GM20000 (cell line): Measurements from ENCODE around the gene TRAF3IP3.
A peak's percentile ranks its signal among the peaks of the same experiment; 100 is the strongest.

Experiments
- DNase-seq: peaks from one replicate; pipeline ENCODE4 v3.0.0; 2012; ENCODE audit warnings: low spot score
- TF ChIP-seq, protein P1 (sequence below): IDR thresholded peaks from 2 replicates; pipeline ENCODE4 v1.5.1; 2012; ENCODE audit warnings: mild to moderate bottlenecking, control low read depth; ENCODE audit errors: extremely low read depth, missing control alignments

TRAF3IP3 gene

GRCh38 chr1:209777587-209777986, 21.7 kb downstream of the TRAF3IP3 start:
- TF ChIP-seq, protein P1, sequence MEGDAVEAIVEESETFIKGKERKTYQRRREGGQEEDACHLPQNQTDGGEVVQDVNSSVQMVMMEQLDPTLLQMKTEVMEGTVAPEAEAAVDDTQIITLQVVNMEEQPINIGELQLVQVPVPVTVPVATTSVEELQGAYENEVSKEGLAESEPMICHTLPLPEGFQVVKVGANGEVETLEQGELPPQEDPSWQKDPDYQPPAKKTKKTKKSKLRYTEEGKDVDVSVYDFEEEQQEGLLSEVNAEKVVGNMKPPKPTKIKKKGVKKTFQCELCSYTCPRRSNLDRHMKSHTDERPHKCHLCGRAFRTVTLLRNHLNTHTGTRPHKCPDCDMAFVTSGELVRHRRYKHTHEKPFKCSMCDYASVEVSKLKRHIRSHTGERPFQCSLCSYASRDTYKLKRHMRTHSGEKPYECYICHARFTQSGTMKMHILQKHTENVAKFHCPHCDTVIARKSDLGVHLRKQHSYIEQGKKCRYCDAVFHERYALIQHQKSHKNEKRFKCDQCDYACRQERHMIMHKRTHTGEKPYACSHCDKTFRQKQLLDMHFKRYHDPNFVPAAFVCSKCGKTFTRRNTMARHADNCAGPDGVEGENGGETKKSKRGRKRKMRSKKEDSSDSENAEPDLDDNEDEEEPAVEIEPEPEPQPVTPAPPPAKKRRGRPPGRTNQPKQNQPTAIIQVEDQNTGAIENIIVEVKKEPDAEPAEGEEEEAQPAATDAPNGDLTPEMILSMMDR, result no peak
- DNase-seq, result no peak

DNA sequence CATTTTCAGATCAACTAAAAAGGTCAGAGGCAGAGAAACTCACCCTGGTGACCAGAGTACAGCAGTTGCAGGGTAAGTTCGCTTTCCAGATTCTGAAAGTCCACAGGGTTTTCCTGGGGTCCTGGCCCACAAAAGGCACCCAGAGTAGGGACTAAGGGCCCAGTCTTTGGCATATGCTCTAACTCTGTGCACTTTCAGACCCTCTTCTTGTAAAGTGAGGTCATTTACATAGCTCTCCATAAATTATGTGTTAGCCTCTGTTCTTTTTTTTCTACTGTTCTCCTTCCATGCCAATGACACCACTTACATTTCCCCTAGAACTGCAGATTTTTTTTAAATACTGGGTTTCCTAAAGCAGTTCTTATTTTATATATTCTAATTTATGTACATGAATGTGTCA, 22.2 kb downstream of the TRAF3IP3 start:
- TF ChIP-seq, protein P1, result no peak
- no peak for DNase-seq

GRCh38 chr1:209780268-209780667, 24.4 kb downstream of the TRAF3IP3 start:
- DNase-seq, result no peak
- TF ChIP-seq, protein P1, result no peak

- TF ChIP-seq, protein P1, result no peak
- no peak for DNase-seq
Measured at GRCh38 chr1:209783386-209783785, 27.5 kb downstream of the TRAF3IP3 start.

GRCh38 chr1:209784265-209785169, 28.7 kb downstream of the TRAF3IP3 start, which contains the start of gene C1orf74:
C1orf74 (minus strand) TSS chr1:209784559; CDS start chr1:209783634, 925 bp downstream.
- DNase-seq, result peak; percentile 93
- TF ChIP-seq, protein P1, result no peak

GRCh38 chr1:209785592-209785991, 29.7 kb downstream of the TRAF3IP3 start:
- TF ChIP-seq, protein P1, result no peak
- no peak for DNase-seq

DNA sequence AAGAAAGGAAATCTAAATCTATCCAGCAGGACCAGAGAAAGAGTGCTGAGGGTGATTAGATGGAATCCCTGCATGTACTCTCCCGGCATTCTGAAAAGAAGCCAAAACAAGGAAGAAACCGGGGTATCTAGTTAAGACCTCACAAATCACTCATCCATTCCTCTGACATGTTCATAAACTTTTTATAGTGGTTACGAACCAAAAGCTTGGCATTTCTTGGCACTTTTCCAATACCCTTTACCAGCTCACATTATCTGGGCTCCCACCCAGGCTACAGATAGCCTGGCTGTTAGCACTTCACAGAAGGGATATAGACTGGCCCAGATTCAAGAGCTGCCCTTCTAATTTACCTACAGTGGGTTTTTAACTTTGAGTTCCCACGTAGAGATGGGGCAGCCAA, 30.3 kb downstream of the TRAF3IP3 start:
- DNase-seq, result no peak
- TF ChIP-seq, protein P1, result no peak
